ENCODE results near the gene CPA3. TPM values are rescaled to one million over a fixed set of nuclear protein-coding genes. Genes with fewer than 3 reads are reported as not detected.

Gene CPA3
- total RNA-seq, 1 experiment from 2014 or later, result not detected

DNA sequence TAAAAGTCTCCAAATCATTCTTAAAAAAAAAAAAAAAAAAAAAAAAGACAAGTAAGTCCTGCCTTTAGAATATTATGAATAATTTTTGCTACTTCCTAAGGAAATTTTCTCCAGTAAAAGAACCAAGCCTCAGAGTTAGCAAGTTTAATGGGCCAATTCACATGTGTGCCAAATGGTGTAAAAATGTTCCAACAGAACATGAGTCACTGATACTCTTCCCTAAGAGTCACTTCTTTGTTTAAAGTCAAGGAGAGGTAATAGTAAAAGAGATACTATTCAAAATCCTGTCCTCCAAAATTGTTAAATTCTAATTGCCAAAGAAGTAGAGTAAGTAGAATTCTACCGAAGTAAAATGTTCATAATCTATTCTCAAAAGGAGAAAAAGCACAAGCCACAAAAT, 17.7 kb upstream of the CPA3 start:
- Histone ChIP-seq H3K9me2 (ENCODE audit: insufficient read depth) (no peaks in the 10 kb centered on the region), H3K27me3 (ENCODE audit: insufficient read depth, low read length) (no peaks in the 10 kb centered on the region), H3K9ac (ENCODE audit: low read length) (no peak overlapping the region), H3K4me3 (replicated peaks in 1 of 2; ENCODE audit: low read depth in 1 of 2, low read length in 2 of 2) (no peak overlapping the region), H3K36me3 (ENCODE audit: control insufficient read depth in 1 of 2, insufficient read depth in 2 of 2, low read length in 2 of 2) (no peaks in the 10 kb centered on the region), H3K9me3 (ENCODE audit: control insufficient read depth in 1 of 2, insufficient read depth in 1 of 2, low read depth in 1 of 2, low read length in 2 of 2) (no peaks in the 10 kb centered on the region), H3K4me1 (ENCODE audit: control insufficient read depth in 1 of 2, insufficient read depth in 2 of 2, low read length in 2 of 2) (no peaks in the 10 kb centered on the region), H3K4me2 (ENCODE audit: low read length) (no peak overlapping the region), H3K79me2 (ENCODE audit: insufficient read depth, low read length) (no peaks in the 10 kb centered on the region), H3K27ac (ENCODE audit: low read depth, low read length) (no peak overlapping the region), H4K20me1 (ENCODE audit: insufficient read depth) (no peaks in the 10 kb centered on the region), H2AFZ (ENCODE audit: low read depth, low read length, poor library complexity, severe bottlenecking) (no peak overlapping the region)
- DNase-seq (ENCODE audit: low read depth, low spot score) (no peak), ATAC-seq (no peak)
- ChIA-PET RAD21 (ENCODE audit: low non-redundant PET in 1 of 2, low total read pairs in 2 of 2, uncharacterized antibody in 2 of 2, unreplicated experiment in 2 of 2) (interaction anchor here in 1 of 2 experiments (0.7 kb wide), 1 partner anchor 129 kb away, joined by 3 read pairs; no protein-coding TSS in a partner anchor), POLR2A (no interaction called here), CTCF (no interaction called here)
- intact Hi-C loops (cut with micrococcal nuclease), result no loop called here
- TF ChIP-seq SP1 (IDR thresholded peaks at IDR 0.05; ENCODE audit: low read depth) (no peak), CEBPB (IDR thresholded peaks at IDR 0.05; ENCODE audit: low read depth) (no peak), ZBTB33 (IDR thresholded peaks at IDR 0.05; ENCODE audit: extremely low read depth, insufficient replicate concordance, low read length) (no peak), JUND (IDR thresholded peaks at IDR 0.05) (no peak), EGR1 (IDR thresholded peaks at IDR 0.05; ENCODE audit: low read depth) (no peak), YY1 (IDR thresholded peaks at IDR 0.05; ENCODE audit: extremely low read depth, insufficient replicate concordance, low read depth, low read length) (no peak), MAX (IDR thresholded peaks at IDR 0.05) (no peak), EZH2 (IDR thresholded peaks at IDR 0.05) (no peak), POLR2A (IDR thresholded peaks at IDR 0.05; ENCODE audit: borderline replicate concordance, extremely low read depth, insufficient read depth, insufficient read length) (no peak), ZFX (IDR thresholded peaks at IDR 0.05) (no peak), ZNF274 (IDR thresholded peaks at IDR 0.05; ENCODE audit: low read depth, low read length) (no peak), ELF1 (IDR thresholded peaks at IDR 0.05; ENCODE audit: borderline replicate concordance, low read depth) (no peak), SIN3A (IDR thresholded peaks at IDR 0.05; ENCODE audit: low read depth) (no peak)
- TF ChIP-seq, protein P1, sequence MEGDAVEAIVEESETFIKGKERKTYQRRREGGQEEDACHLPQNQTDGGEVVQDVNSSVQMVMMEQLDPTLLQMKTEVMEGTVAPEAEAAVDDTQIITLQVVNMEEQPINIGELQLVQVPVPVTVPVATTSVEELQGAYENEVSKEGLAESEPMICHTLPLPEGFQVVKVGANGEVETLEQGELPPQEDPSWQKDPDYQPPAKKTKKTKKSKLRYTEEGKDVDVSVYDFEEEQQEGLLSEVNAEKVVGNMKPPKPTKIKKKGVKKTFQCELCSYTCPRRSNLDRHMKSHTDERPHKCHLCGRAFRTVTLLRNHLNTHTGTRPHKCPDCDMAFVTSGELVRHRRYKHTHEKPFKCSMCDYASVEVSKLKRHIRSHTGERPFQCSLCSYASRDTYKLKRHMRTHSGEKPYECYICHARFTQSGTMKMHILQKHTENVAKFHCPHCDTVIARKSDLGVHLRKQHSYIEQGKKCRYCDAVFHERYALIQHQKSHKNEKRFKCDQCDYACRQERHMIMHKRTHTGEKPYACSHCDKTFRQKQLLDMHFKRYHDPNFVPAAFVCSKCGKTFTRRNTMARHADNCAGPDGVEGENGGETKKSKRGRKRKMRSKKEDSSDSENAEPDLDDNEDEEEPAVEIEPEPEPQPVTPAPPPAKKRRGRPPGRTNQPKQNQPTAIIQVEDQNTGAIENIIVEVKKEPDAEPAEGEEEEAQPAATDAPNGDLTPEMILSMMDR (IDR thresholded peaks at IDR 0.05 in 2 of 3, conservative IDR thresholded peaks at IDR 0.05 in 1 of 3; ENCODE audit: borderline replicate concordance in 1 of 3, insufficient read depth in 1 of 3, low read depth in 2 of 3, low read length in 2 of 3), result no peak
- TF ChIP-seq, protein P2, sequence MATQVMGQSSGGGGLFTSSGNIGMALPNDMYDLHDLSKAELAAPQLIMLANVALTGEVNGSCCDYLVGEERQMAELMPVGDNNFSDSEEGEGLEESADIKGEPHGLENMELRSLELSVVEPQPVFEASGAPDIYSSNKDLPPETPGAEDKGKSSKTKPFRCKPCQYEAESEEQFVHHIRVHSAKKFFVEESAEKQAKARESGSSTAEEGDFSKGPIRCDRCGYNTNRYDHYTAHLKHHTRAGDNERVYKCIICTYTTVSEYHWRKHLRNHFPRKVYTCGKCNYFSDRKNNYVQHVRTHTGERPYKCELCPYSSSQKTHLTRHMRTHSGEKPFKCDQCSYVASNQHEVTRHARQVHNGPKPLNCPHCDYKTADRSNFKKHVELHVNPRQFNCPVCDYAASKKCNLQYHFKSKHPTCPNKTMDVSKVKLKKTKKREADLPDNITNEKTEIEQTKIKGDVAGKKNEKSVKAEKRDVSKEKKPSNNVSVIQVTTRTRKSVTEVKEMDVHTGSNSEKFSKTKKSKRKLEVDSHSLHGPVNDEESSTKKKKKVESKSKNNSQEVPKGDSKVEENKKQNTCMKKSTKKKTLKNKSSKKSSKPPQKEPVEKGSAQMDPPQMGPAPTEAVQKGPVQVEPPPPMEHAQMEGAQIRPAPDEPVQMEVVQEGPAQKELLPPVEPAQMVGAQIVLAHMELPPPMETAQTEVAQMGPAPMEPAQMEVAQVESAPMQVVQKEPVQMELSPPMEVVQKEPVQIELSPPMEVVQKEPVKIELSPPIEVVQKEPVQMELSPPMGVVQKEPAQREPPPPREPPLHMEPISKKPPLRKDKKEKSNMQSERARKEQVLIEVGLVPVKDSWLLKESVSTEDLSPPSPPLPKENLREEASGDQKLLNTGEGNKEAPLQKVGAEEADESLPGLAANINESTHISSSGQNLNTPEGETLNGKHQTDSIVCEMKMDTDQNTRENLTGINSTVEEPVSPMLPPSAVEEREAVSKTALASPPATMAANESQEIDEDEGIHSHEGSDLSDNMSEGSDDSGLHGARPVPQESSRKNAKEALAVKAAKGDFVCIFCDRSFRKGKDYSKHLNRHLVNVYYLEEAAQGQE (IDR thresholded peaks at IDR 0.05; ENCODE audit: low read depth), result no peak
- no TSS peak for BruUV-seq (replicated peaks)
